ENCODE measurements around the gene CCDC73.

GRCh38 chr11:32580967-32581366, 213.5 kb downstream of the CCDC73 start:
- TF ChIP-seq CTCF (IDR thresholded peaks at IDR 0.05) (no peak), POLR2A (IDR thresholded peaks at IDR 0.05) (no peak)

Data from right lobe of liver (tissue), 4 donors.